ENCODE results near the gene WIF1. TPM values are rescaled to one million over a fixed set of nuclear protein-coding genes. Genes with fewer than 3 reads are reported as not detected.

The WIF1 gene
- total and polyA plus RNA-seq, 2 donors (not counting 1 experiment from before 2014, with no cell fraction given) = under 0.01 to 0.02 TPM

GRCh38 chr12:65152012-65152411 is 30.9 kb upstream of the WIF1 start:
- no peaks in the 10 kb centered on the region for H3K79me2 ChIP-seq (ENCODE audit: control insufficient read depth, insufficient read depth, low read length)
- peaks cover 2% of the 10 kb centered on the region for H3K27me3 ChIP-seq (ENCODE audit: control insufficient read depth, insufficient read depth, low read length)
- H4K20me1 ChIP-seq (ENCODE audit: control insufficient read depth, extremely low read depth, insufficient read depth, low read length) = no peaks in the 10 kb centered on the region
- no peaks in the 10 kb centered on the region for H3K4me1 ChIP-seq (ENCODE audit: control insufficient read depth, extremely low read depth, insufficient read depth, low read length)
- H3K27ac ChIP-seq (ENCODE audit: insufficient read depth, low read length) = no peak overlapping the region
- TF ChIP-seq EZH2 (IDR thresholded peaks at IDR 0.05; ENCODE audit: low read length, missing control alignments) (no peak), CTCF (conservative IDR thresholded peaks at IDR 0.05 in 1 of 2, IDR thresholded peaks at IDR 0.05 in 1 of 2; ENCODE audit: low read depth in 1 of 2, low read length in 2 of 2) (no peak)
- no peak overlapping the region for H2AFZ ChIP-seq (ENCODE audit: low read length)
- no peak overlapping the region for H3K4me2 ChIP-seq (ENCODE audit: extremely low read depth, insufficient read depth, low read length)
- DNase-seq (ENCODE audit: low read depth in 2 of 2) = peak in 1 of 2 donors; percentile 2
- H3K9ac ChIP-seq (ENCODE audit: insufficient read depth, low read length) = no peak overlapping the region
- H3K4me3 ChIP-seq (replicated peaks in 1 of 4; ENCODE audit: control extremely low read depth in 1 of 4, insufficient read depth in 1 of 4, low read depth in 3 of 4, low read length in 4 of 4) = no peak overlapping the region
- H3K9me3 ChIP-seq (ENCODE audit: control insufficient read depth, insufficient read depth, low read depth, low read length) = no peaks in the 10 kb centered on the region
- H3K36me3 ChIP-seq (ENCODE audit: control insufficient read depth, insufficient read depth, low read length) = no peaks in the 10 kb centered on the region

GRCh38 chr12:65147312-65147905 is 26.3 kb upstream of the WIF1 start:
- H3K27me3 ChIP-seq (ENCODE audit: control insufficient read depth, insufficient read depth, low read length) = peaks cover 5% of the 10 kb centered on the region
- no peak overlapping the region for H3K4me3 ChIP-seq (replicated peaks in 1 of 4; ENCODE audit: control extremely low read depth in 1 of 4, insufficient read depth in 1 of 4, low read depth in 3 of 4, low read length in 4 of 4)
- no peaks in the 10 kb centered on the region for H3K79me2 ChIP-seq (ENCODE audit: control insufficient read depth, insufficient read depth, low read length)

GRCh38 chr12:65140738-65141137 is 19.6 kb upstream of the WIF1 start:
- no peak for DNase-seq (ENCODE audit: low read depth in 2 of 2)
- H3K27me3 ChIP-seq (ENCODE audit: control insufficient read depth, insufficient read depth, low read length) = peaks cover 14% of the 10 kb centered on the region
- no peaks in the 10 kb centered on the region for H3K36me3 ChIP-seq (ENCODE audit: control insufficient read depth, insufficient read depth, low read length)
- H3K4me2 ChIP-seq (ENCODE audit: extremely low read depth, insufficient read depth, low read length) = no peak overlapping the region
- no peak overlapping the region for H3K27ac ChIP-seq (ENCODE audit: insufficient read depth, low read length)
- H3K4me1 ChIP-seq (ENCODE audit: control insufficient read depth, extremely low read depth, insufficient read depth, low read length) = no peaks in the 10 kb centered on the region
- no peaks in the 10 kb centered on the region for H3K79me2 ChIP-seq (ENCODE audit: control insufficient read depth, insufficient read depth, low read length)
- H3K9ac ChIP-seq (ENCODE audit: insufficient read depth, low read length) = no peak overlapping the region
- no peaks in the 10 kb centered on the region for H4K20me1 ChIP-seq (ENCODE audit: control insufficient read depth, extremely low read depth, insufficient read depth, low read length)
- H3K9me3 ChIP-seq (ENCODE audit: control insufficient read depth, insufficient read depth, low read depth, low read length) = no peaks in the 10 kb centered on the region
- TF ChIP-seq EZH2 (IDR thresholded peaks at IDR 0.05; ENCODE audit: low read length, missing control alignments) = no peak
- TF ChIP-seq CTCF (conservative IDR thresholded peaks at IDR 0.05 in 1 of 2, IDR thresholded peaks at IDR 0.05 in 1 of 2; ENCODE audit: low read depth in 1 of 2, low read length in 2 of 2) = no peak
- H3K4me3 ChIP-seq (replicated peaks in 1 of 4; ENCODE audit: control extremely low read depth in 1 of 4, insufficient read depth in 1 of 4, low read depth in 3 of 4, low read length in 4 of 4) = no peak overlapping the region
- H2AFZ ChIP-seq (ENCODE audit: low read length) = no peak overlapping the region

More at GRCh38 chr12:65147312-65147905, 26.3 kb upstream of the WIF1 start:
- Histone ChIP-seq H3K4me1 (ENCODE audit: control insufficient read depth, extremely low read depth, insufficient read depth, low read length) (no peaks in the 10 kb centered on the region), H2AFZ (ENCODE audit: low read length) (no peak overlapping the region), H3K27ac (ENCODE audit: insufficient read depth, low read length) (no peak overlapping the region), H3K4me2 (ENCODE audit: extremely low read depth, insufficient read depth, low read length) (no peak overlapping the region), H3K9ac (ENCODE audit: insufficient read depth, low read length) (no peak overlapping the region), H4K20me1 (ENCODE audit: control insufficient read depth, extremely low read depth, insufficient read depth, low read length) (no peaks in the 10 kb centered on the region), H3K36me3 (ENCODE audit: control insufficient read depth, insufficient read depth, low read length) (no peaks in the 10 kb centered on the region), H3K9me3 (ENCODE audit: control insufficient read depth, insufficient read depth, low read depth, low read length) (no peaks in the 10 kb centered on the region)
- no peak for TF ChIP-seq CTCF (conservative IDR thresholded peaks at IDR 0.05 in 1 of 2, IDR thresholded peaks at IDR 0.05 in 1 of 2; ENCODE audit: low read depth in 1 of 2, low read length in 2 of 2)
- DNase-seq (ENCODE audit: low read depth in 2 of 2) = no peak

Data from fibroblast of lung (primary cell).